HepG2 (cell line): ENCODE data around the gene MT1A. TPM values are rescaled to one million over a fixed set of nuclear protein-coding genes. Genes with fewer than 3 reads are reported as not detected.

Experiments used
- BORCS8-MEF2B ChIP-seq: sonication (generic); formaldehyde crosslinking; IDR thresholded peaks from 2 replicates; pipeline ENCODE4 v1.8.0; 2022; ENCODE audit warnings: mild to moderate bottlenecking, missing genetic modification reagents
- HOXA9 ChIP-seq: sonication (generic); formaldehyde crosslinking; IDR thresholded peaks from 2 replicates; pipeline ENCODE4 v1.8.1; 2022; ENCODE audit warnings: missing genetic modification reagents, mild to moderate bottlenecking, moderate library complexity, borderline replicate concordance
- NBN ChIP-seq: fragments of 450-650 bp; conservative IDR thresholded peaks from 2 replicates; pipeline ENCODE4 v1.6.1; 2017
- XRCC5 ChIP-seq: fragments of 200-400 bp; formaldehyde crosslinking; optimal IDR thresholded peaks from 2 replicates; pipeline ENCODE3; 2017; ENCODE audit warnings: mild to moderate bottlenecking, low read length
- ZNF138 ChIP-seq: sonication (generic); formaldehyde crosslinking; IDR thresholded peaks from 2 replicates; pipeline ENCODE4 v1.5.0; 2020; ENCODE audit warnings: mild to moderate bottlenecking, low read depth, missing genetic modification reagents
- ZNF530 ChIP-seq: sonication (generic); formaldehyde crosslinking; IDR thresholded peaks from 2 replicates; pipeline ENCODE4 v1.5.0; 2020; ENCODE audit warnings: low read depth, mild to moderate bottlenecking, missing genetic modification reagents
- polyA plus RNA-seq, 8 experiments: library from polyadenylated mRNA; depleted of rRNA in 3 of 8; stranded (reverse) in 7 of 8; unstranded in 1 of 8; fragments of >200 nt; fragmentation: Illumina TruSeq in 4 of 8; extraction: Trizol in 4 of 8; gene quantifications; 2 replicates each; pipeline versions ENCODE4 v1.2.1 to v1.2.3, GENCODE V29; 2011 to 2016; ENCODE audit warnings: low read depth in 4 of 8, missing spikeins in 1 of 8, mixed read lengths in 1 of 8; ENCODE audit not compliant: insufficient read depth in 1 of 8
- total RNA-seq, 5 experiments: library from RNA; depleted of rRNA; stranded (reverse); fragments of >200 nt; fragmentation: Illumina TruSeq; extraction: Trizol; gene quantifications; 2 replicates each; pipeline ENCODE4 v1.2.3, GENCODE V29; 2016; ENCODE audit warnings: low read depth in 1 of 5
- TF ChIP-seq, protein P1 (sequence below), 2 experiments: fragments of 450-650 bp in 1 of 2; sonication (generic) in 1 of 2; formaldehyde crosslinking in 1 of 2; IDR thresholded peaks; 2 replicates each; pipeline versions ENCODE4 v1.6.1 to v1.8.0; 2016 to 2022; ENCODE audit warnings: antibody characterized with exemption in 1 of 2, mild to moderate bottlenecking in 1 of 2, missing genetic modification reagents in 1 of 2
- TF ChIP-seq, protein P2 (sequence below): sonication (generic); formaldehyde crosslinking; IDR thresholded peaks from 2 replicates; pipeline ENCODE4 v1.5.0; 2020; ENCODE audit warnings: mild to moderate bottlenecking, missing genetic modification reagents, moderate library complexity
- TF ChIP-seq, protein P3 (sequence below): sonication (generic); formaldehyde crosslinking; IDR thresholded peaks from 2 replicates; pipeline ENCODE4 v1.4.0; 2020; ENCODE audit warnings: missing genetic modification reagents, mild to moderate bottlenecking, borderline replicate concordance
- TF ChIP-seq, protein P4 (sequence below): sonication (generic); formaldehyde crosslinking; IDR thresholded peaks from 2 replicates; pipeline ENCODE4 v1.4.0; 2020; ENCODE audit warnings: missing genetic modification reagents
- TF ChIP-seq, protein P5 (sequence below): IDR thresholded peaks from 2 replicates; pipeline ENCODE4 v1.6.1; 2016; ENCODE audit warnings: mild to moderate bottlenecking

Gene MT1A
- total and polyA plus RNA-seq, 2 of the 13 experiments (the other 11 are each of a cell fraction or from before 2014, with no cell fraction given): 8.3 to 10.4 TPM

DNA sequence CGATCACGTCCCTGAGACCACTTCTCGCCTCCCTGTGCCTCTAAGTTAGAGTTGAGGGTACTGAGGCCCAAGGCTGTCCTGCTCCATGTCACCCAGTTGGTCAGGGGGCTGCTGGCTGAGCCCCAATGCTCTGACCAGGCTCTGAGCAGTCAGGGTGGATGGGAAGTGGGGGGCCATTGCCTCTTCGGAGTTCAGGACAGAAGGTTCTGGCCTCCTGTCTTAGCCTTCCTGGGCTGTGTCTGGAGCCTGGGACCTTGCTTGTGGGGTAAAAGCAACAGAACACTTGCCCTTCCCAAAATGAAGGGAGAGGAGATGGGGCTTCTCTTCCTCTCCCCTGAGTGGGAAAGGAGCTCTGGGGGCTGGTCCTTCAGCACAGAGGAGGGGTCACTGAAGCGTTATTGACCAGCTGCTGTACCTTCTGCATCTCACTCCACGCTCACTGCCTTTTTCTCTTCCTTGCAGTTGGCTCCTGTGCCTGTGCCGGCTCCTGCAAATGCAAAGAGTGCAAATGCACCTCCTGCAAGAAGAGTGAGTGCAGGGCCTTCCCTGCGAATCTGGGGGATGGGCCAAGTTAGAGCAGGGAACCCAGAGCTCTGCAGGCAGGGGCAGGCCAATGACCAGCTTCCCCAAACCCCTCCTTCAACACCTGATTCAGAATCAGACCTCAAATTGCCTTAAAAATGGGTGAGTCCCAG lies 44.4 kb downstream of the MT1A start (continued):
- TF ChIP-seq, protein P1, sequence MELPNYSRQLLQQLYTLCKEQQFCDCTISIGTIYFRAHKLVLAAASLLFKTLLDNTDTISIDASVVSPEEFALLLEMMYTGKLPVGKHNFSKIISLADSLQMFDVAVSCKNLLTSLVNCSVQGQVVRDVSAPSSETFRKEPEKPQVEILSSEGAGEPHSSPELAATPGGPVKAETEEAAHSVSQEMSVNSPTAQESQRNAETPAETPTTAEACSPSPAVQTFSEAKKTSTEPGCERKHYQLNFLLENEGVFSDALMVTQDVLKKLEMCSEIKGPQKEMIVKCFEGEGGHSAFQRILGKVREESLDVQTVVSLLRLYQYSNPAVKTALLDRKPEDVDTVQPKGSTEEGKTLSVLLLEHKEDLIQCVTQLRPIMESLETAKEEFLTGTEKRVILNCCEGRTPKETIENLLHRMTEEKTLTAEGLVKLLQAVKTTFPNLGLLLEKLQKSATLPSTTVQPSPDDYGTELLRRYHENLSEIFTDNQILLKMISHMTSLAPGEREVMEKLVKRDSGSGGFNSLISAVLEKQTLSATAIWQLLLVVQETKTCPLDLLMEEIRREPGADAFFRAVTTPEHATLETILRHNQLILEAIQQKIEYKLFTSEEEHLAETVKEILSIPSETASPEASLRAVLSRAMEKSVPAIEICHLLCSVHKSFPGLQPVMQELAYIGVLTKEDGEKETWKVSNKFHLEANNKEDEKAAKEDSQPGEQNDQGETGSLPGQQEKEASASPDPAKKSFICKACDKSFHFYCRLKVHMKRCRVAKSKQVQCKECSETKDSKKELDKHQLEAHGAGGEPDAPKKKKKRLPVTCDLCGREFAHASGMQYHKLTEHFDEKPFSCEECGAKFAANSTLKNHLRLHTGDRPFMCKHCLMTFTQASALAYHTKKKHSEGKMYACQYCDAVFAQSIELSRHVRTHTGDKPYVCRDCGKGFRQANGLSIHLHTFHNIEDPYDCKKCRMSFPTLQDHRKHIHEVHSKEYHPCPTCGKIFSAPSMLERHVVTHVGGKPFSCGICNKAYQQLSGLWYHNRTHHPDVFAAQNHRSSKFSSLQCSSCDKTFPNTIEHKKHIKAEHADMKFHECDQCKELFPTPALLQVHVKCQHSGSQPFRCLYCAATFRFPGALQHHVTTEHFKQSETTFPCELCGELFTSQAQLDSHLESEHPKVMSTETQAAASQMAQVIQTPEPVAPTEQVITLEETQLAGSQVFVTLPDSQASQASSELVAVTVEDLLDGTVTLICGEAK (IDR thresholded peaks at IDR 0.05): no peak
- TF ChIP-seq, protein P1 (CRISPR knock-in tag; IDR thresholded peaks at IDR 0.05): no peak
- TF ChIP-seq, protein P2, sequence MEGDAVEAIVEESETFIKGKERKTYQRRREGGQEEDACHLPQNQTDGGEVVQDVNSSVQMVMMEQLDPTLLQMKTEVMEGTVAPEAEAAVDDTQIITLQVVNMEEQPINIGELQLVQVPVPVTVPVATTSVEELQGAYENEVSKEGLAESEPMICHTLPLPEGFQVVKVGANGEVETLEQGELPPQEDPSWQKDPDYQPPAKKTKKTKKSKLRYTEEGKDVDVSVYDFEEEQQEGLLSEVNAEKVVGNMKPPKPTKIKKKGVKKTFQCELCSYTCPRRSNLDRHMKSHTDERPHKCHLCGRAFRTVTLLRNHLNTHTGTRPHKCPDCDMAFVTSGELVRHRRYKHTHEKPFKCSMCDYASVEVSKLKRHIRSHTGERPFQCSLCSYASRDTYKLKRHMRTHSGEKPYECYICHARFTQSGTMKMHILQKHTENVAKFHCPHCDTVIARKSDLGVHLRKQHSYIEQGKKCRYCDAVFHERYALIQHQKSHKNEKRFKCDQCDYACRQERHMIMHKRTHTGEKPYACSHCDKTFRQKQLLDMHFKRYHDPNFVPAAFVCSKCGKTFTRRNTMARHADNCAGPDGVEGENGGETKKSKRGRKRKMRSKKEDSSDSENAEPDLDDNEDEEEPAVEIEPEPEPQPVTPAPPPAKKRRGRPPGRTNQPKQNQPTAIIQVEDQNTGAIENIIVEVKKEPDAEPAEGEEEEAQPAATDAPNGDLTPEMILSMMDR (CRISPR knock-in tag): no peak
- TF ChIP-seq NBN (no peak), XRCC5 (no peak), HOXA9 (0 out of 2 replicates have a peak, but pooled peaks have one; percentile 8), ZNF530 (no peak), ZNF138 (CRISPR knock-in tag) (no peak), BORCS8-MEF2B (CRISPR knock-in tag) (0 out of 2 replicates have a peak, but pooled peaks have one; percentile 11)
- TF ChIP-seq, protein P3, sequence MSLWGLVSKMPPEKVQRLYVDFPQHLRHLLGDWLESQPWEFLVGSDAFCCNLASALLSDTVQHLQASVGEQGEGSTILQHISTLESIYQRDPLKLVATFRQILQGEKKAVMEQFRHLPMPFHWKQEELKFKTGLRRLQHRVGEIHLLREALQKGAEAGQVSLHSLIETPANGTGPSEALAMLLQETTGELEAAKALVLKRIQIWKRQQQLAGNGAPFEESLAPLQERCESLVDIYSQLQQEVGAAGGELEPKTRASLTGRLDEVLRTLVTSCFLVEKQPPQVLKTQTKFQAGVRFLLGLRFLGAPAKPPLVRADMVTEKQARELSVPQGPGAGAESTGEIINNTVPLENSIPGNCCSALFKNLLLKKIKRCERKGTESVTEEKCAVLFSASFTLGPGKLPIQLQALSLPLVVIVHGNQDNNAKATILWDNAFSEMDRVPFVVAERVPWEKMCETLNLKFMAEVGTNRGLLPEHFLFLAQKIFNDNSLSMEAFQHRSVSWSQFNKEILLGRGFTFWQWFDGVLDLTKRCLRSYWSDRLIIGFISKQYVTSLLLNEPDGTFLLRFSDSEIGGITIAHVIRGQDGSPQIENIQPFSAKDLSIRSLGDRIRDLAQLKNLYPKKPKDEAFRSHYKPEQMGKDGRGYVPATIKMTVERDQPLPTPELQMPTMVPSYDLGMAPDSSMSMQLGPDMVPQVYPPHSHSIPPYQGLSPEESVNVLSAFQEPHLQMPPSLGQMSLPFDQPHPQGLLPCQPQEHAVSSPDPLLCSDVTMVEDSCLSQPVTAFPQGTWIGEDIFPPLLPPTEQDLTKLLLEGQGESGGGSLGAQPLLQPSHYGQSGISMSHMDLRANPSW (CRISPR knock-in tag): no peak
- TF ChIP-seq, protein P4, sequence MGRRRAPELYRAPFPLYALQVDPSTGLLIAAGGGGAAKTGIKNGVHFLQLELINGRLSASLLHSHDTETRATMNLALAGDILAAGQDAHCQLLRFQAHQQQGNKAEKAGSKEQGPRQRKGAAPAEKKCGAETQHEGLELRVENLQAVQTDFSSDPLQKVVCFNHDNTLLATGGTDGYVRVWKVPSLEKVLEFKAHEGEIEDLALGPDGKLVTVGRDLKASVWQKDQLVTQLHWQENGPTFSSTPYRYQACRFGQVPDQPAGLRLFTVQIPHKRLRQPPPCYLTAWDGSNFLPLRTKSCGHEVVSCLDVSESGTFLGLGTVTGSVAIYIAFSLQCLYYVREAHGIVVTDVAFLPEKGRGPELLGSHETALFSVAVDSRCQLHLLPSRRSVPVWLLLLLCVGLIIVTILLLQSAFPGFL (CRISPR knock-in tag): no peak
- TF ChIP-seq, protein P5, sequence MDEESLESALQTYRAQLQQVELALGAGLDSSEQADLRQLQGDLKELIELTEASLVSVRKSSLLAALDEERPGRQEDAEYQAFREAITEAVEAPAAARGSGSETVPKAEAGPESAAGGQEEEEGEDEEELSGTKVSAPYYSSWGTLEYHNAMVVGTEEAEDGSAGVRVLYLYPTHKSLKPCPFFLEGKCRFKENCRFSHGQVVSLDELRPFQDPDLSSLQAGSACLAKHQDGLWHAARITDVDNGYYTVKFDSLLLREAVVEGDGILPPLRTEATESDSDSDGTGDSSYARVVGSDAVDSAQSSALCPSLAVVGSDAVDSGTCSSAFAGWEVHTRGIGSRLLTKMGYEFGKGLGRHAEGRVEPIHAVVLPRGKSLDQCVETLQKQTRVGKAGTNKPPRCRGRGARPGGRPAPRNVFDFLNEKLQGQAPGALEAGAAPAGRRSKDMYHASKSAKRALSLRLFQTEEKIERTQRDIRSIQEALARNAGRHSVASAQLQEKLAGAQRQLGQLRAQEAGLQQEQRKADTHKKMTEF (CRISPR knock-in tag): no peak
